Liver (tissue), 9 donors: ENCODE results near the gene ELP5. TPM values are rescaled to one million over a fixed set of nuclear protein-coding genes. Genes with fewer than 3 reads are reported as not detected.

Experiments used
- DNase-seq: peaks from one replicate; pipeline ENCODE4 v3.0.0-alpha.2; 2017; ENCODE audit warnings: low spot score
- H3K27ac ChIP-seq, 2 donors: one replicate each; pipeline ENCODE4 v1.7.0; 2013; ENCODE audit warnings: inconsistent platforms in 2 of 2, low read length in 2 of 2, control low read depth in 1 of 2, low read depth in 1 of 2, mild to moderate bottlenecking in 1 of 2
- H3K27me3 ChIP-seq, 4 donors: one replicate each; pipeline versions ENCODE4 v1.6.1 to v1.7.0; 2013; ENCODE audit warnings: low read length in 3 of 4, inconsistent platforms in 1 of 4, mild to moderate bottlenecking in 1 of 4, moderate library complexity in 1 of 4; ENCODE audit not compliant: control insufficient read depth in 4 of 4, insufficient read depth in 4 of 4
- H3K36me3 ChIP-seq, 4 donors: one replicate each; pipeline versions ENCODE4 v1.6.1 to v1.7.0; 2013; ENCODE audit warnings: low read length in 3 of 4, mild to moderate bottlenecking in 3 of 4, low read depth in 1 of 4, moderate library complexity in 1 of 4; ENCODE audit not compliant: control insufficient read depth in 4 of 4, insufficient read depth in 3 of 4
- H3K4me1 ChIP-seq, 4 donors: one replicate each; pipeline versions ENCODE4 v1.6.1 to v1.7.0; 2013; ENCODE audit warnings: low read length in 3 of 4, mild to moderate bottlenecking in 3 of 4, moderate library complexity in 1 of 4; ENCODE audit not compliant: control insufficient read depth in 4 of 4, insufficient read depth in 4 of 4
- H3K4me3 ChIP-seq, 3 donors: one replicate each; pipeline versions ENCODE4 v1.6.1 to v1.7.0; 2013; ENCODE audit warnings: low read length in 3 of 3, control low read depth in 1 of 3, low read depth in 1 of 3, mild to moderate bottlenecking in 1 of 3
- H3K9ac ChIP-seq, 2 donors: one replicate each; pipeline ENCODE4 v1.7.0; 2013; ENCODE audit warnings: low read length in 2 of 2, mild to moderate bottlenecking in 2 of 2, moderate library complexity in 2 of 2, control low read depth in 1 of 2, low read depth in 1 of 2
- H3K9me3 ChIP-seq, 4 donors: one replicate each; pipeline versions ENCODE4 v1.6.1 to v1.7.0; 2013; ENCODE audit warnings: low read length in 3 of 4; ENCODE audit not compliant: control insufficient read depth in 4 of 4
- ATF3 ChIP-seq: IDR thresholded peaks from 2 replicates; pipeline ENCODE4 v1.6.1; 2016; ENCODE audit warnings: antibody characterized with exemption
- CTCF ChIP-seq: fragments of 150-350 bp; IDR thresholded peaks from 2 replicates; pipeline ENCODE4 v1.5.1; 2017; ENCODE audit warnings: improper control_type of control experiment, low read depth, low read length; ENCODE audit not compliant: missing input control
- EGR1 ChIP-seq, 2 donors: IDR thresholded peaks; 2 replicates each; pipeline ENCODE4 v1.6.1; 2016 to 2018; ENCODE audit warnings: antibody characterized with exemption in 2 of 2, low read depth in 2 of 2
- FOXA2 ChIP-seq: IDR thresholded peaks from 2 replicates; pipeline ENCODE4 v1.6.1; 2016; ENCODE audit warnings: antibody characterized with exemption
- GABPA ChIP-seq, 2 donors: IDR thresholded peaks in 1 of 2; conservative IDR thresholded peaks in 1 of 2; 2 replicates each; pipeline ENCODE4 v1.6.1; 2016; ENCODE audit warnings: antibody characterized with exemption in 2 of 2, mild to moderate bottlenecking in 1 of 2, moderate library complexity in 1 of 2
- NR2F2 ChIP-seq: IDR thresholded peaks from 2 replicates; pipeline ENCODE4 v1.6.1; 2016; ENCODE audit warnings: antibody characterized with exemption
- RAD21 ChIP-seq, 2 donors: IDR thresholded peaks; 2 replicates each; pipeline ENCODE4 v1.6.1; 2016; ENCODE audit warnings: antibody characterized with exemption in 2 of 2, mild to moderate bottlenecking in 2 of 2
- RXRA ChIP-seq, 2 donors: IDR thresholded peaks; 2 replicates each; pipeline ENCODE4 v1.6.1; 2017 to 2018; ENCODE audit warnings: antibody characterized with exemption in 2 of 2, mild to moderate bottlenecking in 1 of 2
- TAF1 ChIP-seq: conservative IDR thresholded peaks from 2 replicates; pipeline ENCODE4 v1.6.1; 2016; ENCODE audit warnings: antibody characterized with exemption, mild to moderate bottlenecking
- YY1 ChIP-seq: IDR thresholded peaks from 2 replicates; pipeline ENCODE4 v1.6.1; 2016; ENCODE audit warnings: antibody characterized with exemption, mild to moderate bottlenecking
- WGBS: extraction: QIAGEN DNeasy Blood & Tissue Kit; methylation state at CpG from one replicate; pipeline ENCODE4 v1.1.7; 2013; 5-methylcytosine and 5-hydroxymethylcytosine counted together
- polyA plus RNA-seq, 2 donors: library from polyadenylated mRNA; stranded (reverse) in 1 of 2; unstranded in 1 of 2; fragments of 200-250 nt in 1 of 2; fragments of >200 nt in 1 of 2; fragmentation: Nextera tagmentation in 1 of 2; extraction: Ambion mirVana in 1 of 2; gene quantifications; one replicate each; pipeline versions ENCODE4 v1.2.1 to v1.2.3, GENCODE V29; 2013 to 2015
- total RNA-seq, 2 donors: library from RNA; depleted of rRNA; stranded (reverse); fragments of >200 nt; gene quantifications; one replicate each; pipeline ENCODE4 v1.2.3, GENCODE V29; 2014
- donor health status: healthy.
- donor health status: healthy.
- donor health status: healthy.
- donor health status: healthy.
- donor health status: healthy.

Gene ELP5
- total and polyA plus RNA-seq, 4 donors: 19.3 to 38.4 (median 26.6) TPM

GRCh38 chr17:7239091-7240027 lies 12.7 kb upstream of the ELP5 start, which contains the start of gene PHF23 (continued):
- no peak for TF ChIP-seq FOXA2
- TF ChIP-seq RXRA (IDR thresholded peaks at IDR 0.05): peak; percentile 55 to 56

GRCh38 chr17:7240375-7240774 lies 11.6 kb upstream of the ELP5 start:
- no peaks in the 10 kb centered on the region for H3K27me3 ChIP-seq
- no peak overlapping the region for H3K9ac ChIP-seq
- H3K27ac ChIP-seq: peak overlapping the region; percentile 98 to 99
- H3K36me3 ChIP-seq: peaks cover 7 to 31% (median 18%) of the 10 kb centered on the region in 4 donors
- TF ChIP-seq GABPA (IDR thresholded peaks at IDR 0.05 in 1 of 2, conservative IDR thresholded peaks at IDR 0.05 in 1 of 2): no peak
- no peak for TF ChIP-seq FOXA2
- no peaks in the 10 kb centered on the region for H3K9me3 ChIP-seq
- peak overlapping the region in 2 of 3 donors; percentile 19 to 91 for H3K4me3 ChIP-seq
- DNase-seq: no peak
- 68% methylated on average over 4 of the region's 4 CpGs for WGBS
- peaks cover 2 to 50% (median 35%) of the 10 kb centered on the region in 4 donors for H3K4me1 ChIP-seq

GRCh38 chr17:7241090-7241733 lies 10.8 kb upstream of the ELP5 start:
- no peak for DNase-seq
- H3K27ac ChIP-seq: peak overlapping the region; percentile 98 to 99
- H3K4me1 ChIP-seq: peaks cover 2 to 42% (median 30%) of the 10 kb centered on the region in 4 donors
- peaks cover 5 to 29% (median 21%) of the 10 kb centered on the region in 4 donors for H3K36me3 ChIP-seq
- peak overlapping the region; percentile 91 to 100 for H3K9ac ChIP-seq
- TF ChIP-seq EGR1 (IDR thresholded peaks at IDR 0.05; ENCODE audit: low read depth in 2 of 2): no peak
- TF ChIP-seq NR2F2: no peak
- no peak for TF ChIP-seq ATF3
- no peak for TF ChIP-seq YY1
- TF ChIP-seq CTCF: no peak
- TF ChIP-seq TAF1: no peak
- TF ChIP-seq RXRA (IDR thresholded peaks at IDR 0.05): no peak
- TF ChIP-seq RAD21 (IDR thresholded peaks at IDR 0.05): no peak
- H3K4me3 ChIP-seq: peak overlapping the region; percentile 74 to 93 (median 91)
- no peaks in the 10 kb centered on the region for H3K27me3 ChIP-seq
- H3K9me3 ChIP-seq: no peaks in the 10 kb centered on the region
- 20% methylated on average over 9 of the region's 9 CpGs for WGBS
